ENCODE results near the gene CDH5. TPM values are rescaled to one million over a fixed set of nuclear protein-coding genes. Genes with fewer than 3 reads are reported as not detected.

The CDH5 gene
- total RNA-seq, 1 experiment from 2014 or later: not detected

DNA sequence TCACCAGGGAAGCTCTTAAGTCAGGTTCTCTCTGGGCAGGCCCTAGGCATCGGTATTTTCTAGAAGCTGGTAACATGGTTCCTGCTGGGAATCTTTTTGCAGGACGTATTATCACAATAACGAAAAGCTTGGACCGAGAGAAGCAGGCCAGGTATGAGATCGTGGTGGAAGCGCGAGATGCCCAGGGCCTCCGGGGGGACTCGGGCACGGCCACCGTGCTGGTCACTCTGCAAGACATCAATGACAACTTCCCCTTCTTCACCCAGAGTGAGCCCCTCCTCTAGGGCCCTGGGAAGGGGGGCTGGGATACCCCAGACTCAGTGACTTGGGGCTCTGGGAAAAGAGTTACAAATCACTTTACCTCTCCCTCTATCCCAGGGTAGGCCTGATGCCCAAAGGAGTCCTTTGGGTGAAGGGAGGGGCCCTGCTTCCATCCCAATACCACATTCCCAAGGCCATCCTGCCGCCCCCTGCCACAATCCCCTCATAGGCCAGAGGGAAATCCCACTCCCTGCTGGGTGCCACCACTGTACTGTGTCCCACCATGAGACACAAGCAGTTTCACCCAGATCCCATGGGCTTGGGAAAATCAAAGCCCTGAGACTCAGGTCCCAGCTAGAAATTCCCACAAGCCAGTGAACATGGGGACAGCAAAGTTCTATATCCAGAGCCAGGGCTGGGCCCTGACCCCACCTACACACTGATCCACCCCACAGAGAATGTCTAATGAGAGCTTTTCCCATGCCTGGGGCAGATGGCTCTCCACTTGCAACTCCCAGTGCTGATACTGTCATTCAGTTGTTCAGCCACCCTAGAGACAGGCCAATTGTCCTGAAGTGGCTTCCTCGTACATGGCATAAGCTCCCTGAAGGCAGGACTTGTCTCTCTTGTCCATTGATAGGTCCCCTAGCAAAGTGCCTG lies 23.0 kb downstream of the CDH5 start:
- H3K4me3 Mint-ChIP-seq (ENCODE audit: unreplicated experiment): no peak overlapping the region
- H3K36me3 Mint-ChIP-seq (ENCODE audit: insufficient read depth, unreplicated experiment): no peaks in the 10 kb centered on the region
- CTCF ChIA-PET: interaction anchor here (0.6 to 1.9 kb wide), 6 partner anchors 16 to 96 kb away, joined by 3 to 8 read pairs (median 4); no protein-coding TSS in a partner anchor
- POLR2A ChIA-PET: interaction anchor here (0.6 kb wide), 1 partner anchor 33 kb away, joined by 3 read pairs; no protein-coding TSS in a partner anchor
- no peak for DNase-seq (ENCODE audit: unreplicated experiment)
- TF ChIP-seq, protein P1, sequence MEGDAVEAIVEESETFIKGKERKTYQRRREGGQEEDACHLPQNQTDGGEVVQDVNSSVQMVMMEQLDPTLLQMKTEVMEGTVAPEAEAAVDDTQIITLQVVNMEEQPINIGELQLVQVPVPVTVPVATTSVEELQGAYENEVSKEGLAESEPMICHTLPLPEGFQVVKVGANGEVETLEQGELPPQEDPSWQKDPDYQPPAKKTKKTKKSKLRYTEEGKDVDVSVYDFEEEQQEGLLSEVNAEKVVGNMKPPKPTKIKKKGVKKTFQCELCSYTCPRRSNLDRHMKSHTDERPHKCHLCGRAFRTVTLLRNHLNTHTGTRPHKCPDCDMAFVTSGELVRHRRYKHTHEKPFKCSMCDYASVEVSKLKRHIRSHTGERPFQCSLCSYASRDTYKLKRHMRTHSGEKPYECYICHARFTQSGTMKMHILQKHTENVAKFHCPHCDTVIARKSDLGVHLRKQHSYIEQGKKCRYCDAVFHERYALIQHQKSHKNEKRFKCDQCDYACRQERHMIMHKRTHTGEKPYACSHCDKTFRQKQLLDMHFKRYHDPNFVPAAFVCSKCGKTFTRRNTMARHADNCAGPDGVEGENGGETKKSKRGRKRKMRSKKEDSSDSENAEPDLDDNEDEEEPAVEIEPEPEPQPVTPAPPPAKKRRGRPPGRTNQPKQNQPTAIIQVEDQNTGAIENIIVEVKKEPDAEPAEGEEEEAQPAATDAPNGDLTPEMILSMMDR (IDR thresholded peaks at IDR 0.05; ENCODE audit: unreplicated experiment): no peak
- intact Hi-C loops (cut with micrococcal nuclease): no loop called here
- H3K27ac Mint-ChIP-seq (ENCODE audit: low read depth, unreplicated experiment): no peak overlapping the region
- BruUV-seq (replicated peaks): no TSS peak
- H3K27me3 Mint-ChIP-seq (ENCODE audit: insufficient read depth, unreplicated experiment): no peaks in the 10 kb centered on the region
- H3K4me1 Mint-ChIP-seq (ENCODE audit: insufficient read depth, unreplicated experiment): no peaks in the 10 kb centered on the region
- H3K9me3 Mint-ChIP-seq (ENCODE audit: unreplicated experiment): no peaks in the 10 kb centered on the region

GRCh38 chr16:66390346-66391108 lies 24.0 kb downstream of the CDH5 start:
- DNase-seq (ENCODE audit: unreplicated experiment): no peak
- intact Hi-C loops (cut with micrococcal nuclease): no loop called here
- POLR2A ChIA-PET: no interaction called here

GRCh38 chr16:66391726-66392670 lies 25.5 kb downstream of the CDH5 start:
- no peaks in the 10 kb centered on the region for H3K36me3 Mint-ChIP-seq (ENCODE audit: insufficient read depth, unreplicated experiment)
- ChIA-PET POLR2A (interaction anchor here (0.6 kb wide), 2 partner anchors 346 to 565 kb away, joined by 3 read pairs; no protein-coding TSS in a partner anchor), CTCF (interaction anchor here (0.9 to 2.3 kb wide), 3 partner anchors 14 to 96 kb away, joined by 3 to 9 read pairs (median 9); no protein-coding TSS in a partner anchor)
- no peaks in the 10 kb centered on the region for H3K9me3 Mint-ChIP-seq (ENCODE audit: unreplicated experiment)
- intact Hi-C loops (cut with micrococcal nuclease): no loop called here
- DNase-seq (ENCODE audit: unreplicated experiment): no peak
- H3K4me1 Mint-ChIP-seq (ENCODE audit: insufficient read depth, unreplicated experiment): no peaks in the 10 kb centered on the region
- no peaks in the 10 kb centered on the region for H3K27me3 Mint-ChIP-seq (ENCODE audit: insufficient read depth, unreplicated experiment)
- TF ChIP-seq, protein P1 (IDR thresholded peaks at IDR 0.05; ENCODE audit: unreplicated experiment): no peak
- H3K27ac Mint-ChIP-seq (ENCODE audit: low read depth, unreplicated experiment): no peak overlapping the region
- BruUV-seq (replicated peaks): no TSS peak
- no peak overlapping the region for H3K4me3 Mint-ChIP-seq (ENCODE audit: unreplicated experiment)

More at GRCh38 chr16:66390346-66391108, 24.0 kb downstream of the CDH5 start:
- no TSS peak for BruUV-seq (replicated peaks)
- H3K27me3 Mint-ChIP-seq (ENCODE audit: insufficient read depth, unreplicated experiment): no peaks in the 10 kb centered on the region
- H3K9me3 Mint-ChIP-seq (ENCODE audit: unreplicated experiment): no peaks in the 10 kb centered on the region
- H3K4me1 Mint-ChIP-seq (ENCODE audit: insufficient read depth, unreplicated experiment): no peaks in the 10 kb centered on the region
- no peak overlapping the region for H3K4me3 Mint-ChIP-seq (ENCODE audit: unreplicated experiment)
- H3K36me3 Mint-ChIP-seq (ENCODE audit: insufficient read depth, unreplicated experiment): no peaks in the 10 kb centered on the region
- CTCF ChIA-PET: interaction anchor here (1.1 to 1.9 kb wide), 3 partner anchors 15 to 45 kb away, joined by 4 to 8 read pairs (median 6); no protein-coding TSS in a partner anchor
- TF ChIP-seq, protein P1 (IDR thresholded peaks at IDR 0.05; ENCODE audit: unreplicated experiment): no peak
- no peak overlapping the region for H3K27ac Mint-ChIP-seq (ENCODE audit: low read depth, unreplicated experiment)
